OCI-LY1 (cell line): ENCODE data around the gene SCNN1B.

Experiments
- H2AFZ ChIP-seq: fragments of 200-600 bp; sonication (generic), shearing (Covaris generic); 2 replicates; pipeline ENCODE4 v1.6.0; 2014; ENCODE audit warnings: antibody characterized with exemption, mild to moderate bottlenecking, low read length
- H3F3A ChIP-seq: fragments of 200-600 bp; sonication (generic), shearing (Covaris generic); 2 replicates; pipeline ENCODE4 v1.6.0; 2014; ENCODE audit warnings: mild to moderate bottlenecking, antibody characterized with exemption, low read length, moderate library complexity; ENCODE audit not compliant: insufficient read depth
- H3K27ac ChIP-seq: fragments of 200-600 bp; sonication (generic); 2 replicates; pipeline ENCODE4 v1.5.1; 2014; ENCODE audit warnings: low read length, mixed run types, mild to moderate bottlenecking, low read depth; ENCODE audit not compliant: poor library complexity, severe bottlenecking
- H3K27me3 ChIP-seq: fragments of 200-600 bp; sonication (generic); 2 replicates; pipeline ENCODE4 v1.6.0; 2014; ENCODE audit warnings: antibody characterized with exemption, mild to moderate bottlenecking, low read length, moderate library complexity; ENCODE audit not compliant: insufficient read depth
- H3K36me3 ChIP-seq: fragments of 200-600 bp; sonication (generic); 2 replicates; pipeline ENCODE4 v1.6.1; 2014; ENCODE audit warnings: mild to moderate bottlenecking, antibody characterized with exemption, low read length, moderate library complexity, mixed read lengths; ENCODE audit not compliant: insufficient read depth
- H3K4me1 ChIP-seq: fragments of 200-600 bp; sonication (generic); 2 replicates; pipeline ENCODE4 v1.5.1; 2014; ENCODE audit warnings: mild to moderate bottlenecking, low read length, moderate library complexity; ENCODE audit not compliant: insufficient read depth, severe bottlenecking
- H3K4me2 ChIP-seq: fragments of 200-600 bp; sonication (generic), shearing (Covaris generic); 2 replicates; pipeline ENCODE4 v1.6.1; 2014; ENCODE audit warnings: low read length
- H3K4me3 ChIP-seq: fragments of 200-600 bp; sonication (generic); 2 replicates; pipeline ENCODE4 v1.5.1; 2014; ENCODE audit warnings: low read length, low read depth, mild to moderate bottlenecking, mixed read lengths; ENCODE audit not compliant: poor library complexity, severe bottlenecking
- H3K79me2 ChIP-seq: fragments of 200-600 bp; shearing (Covaris generic); 2 replicates; pipeline ENCODE4 v1.6.1; 2016; ENCODE audit warnings: mixed run types, low read length, mixed read lengths; ENCODE audit not compliant: insufficient read depth
- H3K9ac ChIP-seq: fragments of 200-600 bp; sonication (generic), shearing (Covaris generic); 2 replicates; pipeline ENCODE4 v1.6.1; 2014; ENCODE audit warnings: mild to moderate bottlenecking, low read length, mixed read lengths
- H3K9me2 ChIP-seq: fragments of 200-600 bp; sonication (generic), shearing (Covaris generic); 2 replicates; pipeline ENCODE4 v1.6.1; 2014; ENCODE audit warnings: low read depth, mild to moderate bottlenecking, low read length, mixed read lengths
- H3K9me3 ChIP-seq: fragments of 200-600 bp; shearing (Covaris generic); 2 replicates; pipeline ENCODE4 v1.6.1; 2014; ENCODE audit warnings: low read length, mixed read lengths
- H4K20me1 ChIP-seq: fragments of 200-600 bp; sonication (generic), shearing (Covaris generic); 2 replicates; pipeline ENCODE4 v1.6.0; 2016; ENCODE audit warnings: mild to moderate bottlenecking, low read length; ENCODE audit not compliant: insufficient read depth
- CTCF ChIP-seq: fragments of 200-600 bp; sonication (generic), shearing (Covaris generic); IDR thresholded peaks from 2 replicates; pipeline ENCODE4 v1.5.1; 2017; ENCODE audit warnings: mild to moderate bottlenecking, antibody characterized with exemption, low read length, moderate library complexity, mixed read lengths
- EZH2 ChIP-seq: fragments of 200-600 bp; sonication (generic), shearing (Covaris generic); IDR thresholded peaks from 2 replicates; pipeline ENCODE4 v1.8.0; 2017; ENCODE audit warnings: borderline replicate concordance, mixed run types, mild to moderate bottlenecking, antibody characterized with exemption, low read length, moderate library complexity, mixed read lengths

The SCNN1B gene

DNA sequence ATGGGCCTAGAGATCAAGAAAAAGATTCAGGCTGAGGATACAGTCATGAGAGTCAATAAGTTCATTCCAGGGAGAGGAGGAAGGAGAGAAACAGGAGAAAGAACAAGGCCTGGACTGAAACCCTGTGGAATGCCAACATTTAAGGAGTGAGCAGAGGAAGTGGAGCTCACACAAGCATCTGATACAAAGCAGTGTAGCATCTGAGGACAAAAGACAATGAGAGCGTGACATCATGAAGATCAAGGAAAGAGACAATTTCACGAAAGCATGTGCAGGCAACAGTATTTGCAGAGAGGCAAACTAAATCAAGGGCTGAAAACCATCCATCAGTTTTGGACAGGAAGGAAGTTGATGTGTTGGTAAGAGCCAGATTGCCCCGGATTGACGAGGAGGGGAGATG, 25.3 kb upstream of the SCNN1B start:
- H3K27ac ChIP-seq, result no peak overlapping the region
- no peaks in the 10 kb centered on the region for H3K36me3 ChIP-seq
- H3K4me1 ChIP-seq, result no peaks in the 10 kb centered on the region
- no peaks in the 10 kb centered on the region for H4K20me1 ChIP-seq
- no peak overlapping the region for H3K4me2 ChIP-seq
- H3K9me2 ChIP-seq, result no peaks in the 10 kb centered on the region
- no peak overlapping the region for H3K4me3 ChIP-seq
- H3K27me3 ChIP-seq, result no peaks in the 10 kb centered on the region
- no peaks in the 10 kb centered on the region for H3K79me2 ChIP-seq
- H3K9ac ChIP-seq, result no peak overlapping the region
- H3F3A ChIP-seq, result no peaks in the 10 kb centered on the region
- H3K9me3 ChIP-seq, result no peaks in the 10 kb centered on the region
- TF ChIP-seq CTCF (no peak), EZH2 (no peak)
- H2AFZ ChIP-seq, result no peak overlapping the region

DNA sequence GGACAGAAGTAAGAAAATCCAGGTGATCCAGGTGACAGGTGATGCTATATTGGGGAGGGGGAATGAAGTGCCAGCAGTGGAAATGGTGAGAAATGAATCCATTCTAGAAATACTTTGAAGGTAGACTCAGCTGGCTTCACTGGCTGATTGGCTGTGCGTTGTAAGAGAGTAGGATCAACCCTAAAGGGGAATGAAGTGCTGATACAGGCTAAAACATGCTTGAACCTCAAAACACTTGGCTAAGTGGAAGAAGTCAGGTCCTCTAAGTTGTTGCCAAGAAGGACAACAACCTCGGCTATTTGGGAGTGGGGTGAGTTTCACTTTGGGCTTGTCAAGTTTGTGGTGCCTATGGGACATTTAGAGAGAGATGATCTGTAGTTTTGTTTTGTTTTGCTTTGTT, 24.1 kb upstream of the SCNN1B start:
- H3K27ac ChIP-seq, result no peak overlapping the region
- TF ChIP-seq CTCF, result no peak
- no peak for TF ChIP-seq EZH2
- no peak overlapping the region for H2AFZ ChIP-seq
- no peaks in the 10 kb centered on the region for H3K9me2 ChIP-seq
- H3F3A ChIP-seq, result no peaks in the 10 kb centered on the region
- H4K20me1 ChIP-seq, result no peaks in the 10 kb centered on the region
- no peaks in the 10 kb centered on the region for H3K36me3 ChIP-seq
- H3K4me3 ChIP-seq, result no peak overlapping the region
- no peak overlapping the region for H3K9ac ChIP-seq
- no peaks in the 10 kb centered on the region for H3K9me3 ChIP-seq
- no peaks in the 10 kb centered on the region for H3K79me2 ChIP-seq
- H3K4me1 ChIP-seq, result no peaks in the 10 kb centered on the region
- H3K4me2 ChIP-seq, result no peak overlapping the region
- no peaks in the 10 kb centered on the region for H3K27me3 ChIP-seq

GRCh38 chr16:23279721-23280153, 22.4 kb upstream of the SCNN1B start:
- H4K20me1 ChIP-seq, result no peaks in the 10 kb centered on the region
- H3K9me3 ChIP-seq, result no peaks in the 10 kb centered on the region
- H3K27ac ChIP-seq, result no peak overlapping the region
- H3K4me3 ChIP-seq, result no peak overlapping the region
- no peaks in the 10 kb centered on the region for H3K4me1 ChIP-seq
- no peaks in the 10 kb centered on the region for H3K79me2 ChIP-seq
- H2AFZ ChIP-seq, result no peak overlapping the region
- no peaks in the 10 kb centered on the region; the same call in 1 of the 2 replicates for H3K27me3 ChIP-seq
- H3K9ac ChIP-seq, result no peak overlapping the region
- H3K9me2 ChIP-seq, result no peaks in the 10 kb centered on the region
- no peaks in the 10 kb centered on the region for H3K36me3 ChIP-seq
- no peak for TF ChIP-seq CTCF
- TF ChIP-seq EZH2, result no peak
- H3F3A ChIP-seq, result no peaks in the 10 kb centered on the region
- no peak overlapping the region for H3K4me2 ChIP-seq
